ENCODE results near the gene SIN3A.

- TF ChIP-seq CTCF (IDR thresholded peaks at IDR 0.05) = no peak
- no peak for TF ChIP-seq POLR2AphosphoS5 (IDR thresholded peaks at IDR 0.05)
- TF ChIP-seq POLR2A (IDR thresholded peaks at IDR 0.05; ENCODE audit: low read depth) = no peak
- no peak for TF ChIP-seq EP300 (IDR thresholded peaks at IDR 0.05)
Observed at GRCh38 chr15:75431682-75432081, 19.8 kb downstream of the SIN3A start.
